Embryonic facial prominence (tissue), 1 donor: ENCODE results near the gene PCGF3.
"Not testable (repeated sequence)": the region's sequence is repeated elsewhere in the genome, so short reads cannot be mapped to it uniquely, and the experiment has no call there.

ENCODE experiments used
- DNase-seq: peaks from one replicate; pipeline ENCODE4 v3.0.0-alpha.2; 2016; ENCODE audit errors: extremely low spot score

PCGF3 gene

DNA sequence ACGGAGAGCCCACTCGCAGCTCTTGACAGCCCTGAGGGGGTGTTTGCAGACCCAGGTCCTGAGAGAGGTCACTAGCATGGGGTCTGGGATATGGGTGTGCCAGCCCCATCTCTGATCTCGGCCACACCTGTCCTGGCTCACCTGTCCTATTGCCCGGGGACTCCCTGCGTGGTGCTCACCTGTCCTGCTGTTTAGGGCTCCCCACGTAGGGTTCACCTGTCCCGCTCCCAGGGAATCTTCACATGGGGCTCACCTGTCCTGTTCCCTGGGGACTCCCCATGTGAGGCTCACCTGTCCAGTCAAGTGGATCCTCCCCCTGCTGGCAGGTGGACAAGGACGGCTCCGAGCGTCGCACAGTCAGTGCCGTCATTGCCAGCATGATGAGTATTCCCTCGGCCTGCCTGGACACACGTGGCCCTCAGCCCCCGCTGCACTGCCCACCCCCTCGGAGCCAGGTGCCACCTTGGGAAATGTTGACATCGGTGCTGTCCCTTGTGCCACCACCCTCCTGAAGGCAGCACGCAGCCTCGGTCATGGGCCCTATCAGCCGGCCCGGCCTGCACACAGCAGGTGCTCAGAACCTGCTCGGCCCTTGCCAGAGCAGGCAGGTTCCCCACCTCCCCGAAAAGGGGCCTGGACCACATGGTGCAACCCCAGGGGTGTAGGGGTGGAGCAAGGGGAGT lies 23.0 kb upstream of the PCGF3 start:
- no peak for DNase-seq

DNA sequence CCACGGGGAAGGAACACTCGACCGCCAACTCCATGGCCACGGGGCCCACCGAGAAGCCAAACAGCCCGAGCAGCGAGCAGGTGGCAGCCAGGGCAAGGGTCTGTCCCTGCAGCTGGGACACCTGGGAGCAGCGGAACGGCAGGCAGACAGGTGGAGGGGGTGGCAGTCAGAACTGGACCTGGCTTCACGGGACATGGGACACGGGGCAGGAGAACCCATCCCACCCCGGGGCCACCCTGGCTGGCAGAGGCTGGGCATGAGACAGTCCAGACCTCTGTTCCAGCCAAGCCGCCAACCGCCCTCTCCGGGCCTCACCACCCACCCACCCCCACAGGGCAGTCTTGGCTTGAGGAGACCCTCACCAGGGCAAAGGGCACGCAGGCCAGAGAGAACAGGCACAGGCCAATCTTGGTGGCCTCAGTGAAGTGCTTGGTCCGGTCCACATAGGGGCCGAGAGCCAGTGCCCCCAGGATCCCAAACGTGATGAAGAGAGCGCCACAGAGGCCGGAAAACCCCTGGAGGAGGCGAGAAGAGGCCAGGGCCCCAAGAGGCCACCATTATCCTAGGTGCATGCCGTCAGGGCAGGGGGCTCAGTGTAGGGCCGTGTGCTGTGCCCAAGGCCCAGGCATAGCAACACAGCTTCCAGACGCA lies 22.3 kb upstream of the PCGF3 start:
- no peak for DNase-seq

DNA sequence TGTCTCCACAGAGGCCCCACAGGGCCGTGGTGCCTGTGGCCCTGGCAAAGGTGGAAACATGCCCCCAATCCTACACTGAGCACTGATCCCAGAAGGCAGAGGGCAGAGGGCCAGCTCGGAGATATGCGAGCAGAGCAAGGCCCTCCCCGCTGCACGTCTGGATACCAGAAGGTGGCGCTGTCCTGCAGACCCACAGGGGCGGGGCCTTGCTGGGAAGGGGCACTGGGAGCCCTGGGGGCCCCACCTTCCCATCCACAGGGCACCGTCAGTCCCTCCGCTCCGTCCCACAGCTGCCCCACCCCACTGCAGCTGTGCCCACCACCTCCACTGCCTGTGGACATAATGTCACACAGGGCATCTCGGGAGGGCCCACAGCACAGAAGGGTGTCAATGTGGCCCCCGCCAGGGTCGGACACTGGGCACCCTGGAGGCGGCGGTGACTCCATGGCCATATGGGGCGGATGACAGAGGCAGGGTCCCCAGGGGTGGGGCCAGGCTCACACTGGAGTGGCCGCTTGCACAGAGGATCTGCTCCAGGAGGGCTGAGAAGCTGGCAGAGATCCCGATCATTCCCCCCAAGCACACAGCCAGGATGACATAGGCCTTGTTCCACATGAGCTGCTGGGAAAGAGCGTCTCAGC lies 21.5 kb upstream of the PCGF3 start:
- DNase-seq: no peak

DNA sequence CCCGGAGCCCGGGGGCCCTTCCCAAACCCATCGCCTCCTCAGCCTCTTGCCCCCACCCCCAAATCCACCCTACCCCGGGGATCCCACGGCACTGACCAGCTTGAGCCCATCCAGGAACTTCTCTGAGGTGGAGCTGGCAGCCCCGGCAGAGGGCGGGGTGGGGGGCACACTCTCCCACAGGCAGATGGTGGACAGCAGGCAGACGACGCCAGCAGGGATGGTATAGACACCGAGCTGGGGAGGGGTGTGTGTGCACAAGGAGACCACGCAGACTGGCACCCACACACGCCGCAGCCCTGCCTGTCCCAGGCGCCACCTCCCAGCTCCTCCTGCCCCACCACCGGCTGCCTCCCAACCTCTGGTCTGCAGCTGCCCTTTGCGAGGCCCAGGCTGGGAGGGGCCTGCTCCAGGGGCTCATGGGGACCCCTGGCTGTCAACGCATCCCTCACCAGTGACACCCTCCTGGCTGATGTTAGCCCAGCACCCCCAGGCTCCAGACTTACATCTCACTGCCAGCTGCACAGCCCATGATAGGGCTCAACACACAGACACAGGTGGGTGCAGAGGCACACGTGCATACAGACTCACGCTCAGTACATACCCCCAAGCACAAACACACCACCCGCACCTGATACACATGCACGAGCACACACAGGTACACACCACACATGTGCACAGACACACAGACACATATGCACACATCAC lies 20.9 kb upstream of the PCGF3 start:
- no peak for DNase-seq

DNA sequence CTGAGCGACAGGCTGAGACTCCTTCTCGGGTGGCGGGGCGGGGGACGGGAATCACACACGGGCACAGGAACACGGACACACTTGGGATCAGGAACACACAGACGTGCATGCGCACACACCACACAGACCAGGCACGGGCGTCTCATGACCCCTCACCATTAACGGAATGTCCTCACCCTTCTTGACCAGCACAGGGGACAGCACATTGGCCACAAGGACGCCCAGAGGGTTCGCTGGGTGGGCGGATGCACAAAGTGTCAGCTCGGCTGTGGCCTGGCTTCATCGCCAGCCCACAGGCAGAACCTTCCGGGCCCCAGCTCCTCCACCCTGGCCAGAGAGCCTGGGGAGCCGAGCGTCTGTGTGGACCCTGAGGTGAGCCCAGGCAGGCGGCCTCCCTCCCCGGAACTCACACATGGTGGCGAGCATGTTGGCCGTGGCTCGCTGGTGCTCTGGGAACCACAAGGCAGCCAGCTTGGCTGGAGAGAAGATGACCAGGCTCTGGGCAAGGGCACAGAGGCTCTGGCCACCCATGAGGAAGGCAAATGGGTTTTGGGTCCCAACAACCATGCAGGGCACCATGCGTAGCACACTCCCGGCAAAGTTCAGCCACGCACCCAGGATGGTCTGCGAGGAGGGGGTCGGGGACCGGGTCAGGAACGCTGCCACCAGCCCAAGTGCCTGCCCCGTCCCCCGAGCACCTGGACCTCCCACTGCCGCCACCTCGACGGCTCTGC lies 19.8 kb upstream of the PCGF3 start:
- no peak for DNase-seq

DNA sequence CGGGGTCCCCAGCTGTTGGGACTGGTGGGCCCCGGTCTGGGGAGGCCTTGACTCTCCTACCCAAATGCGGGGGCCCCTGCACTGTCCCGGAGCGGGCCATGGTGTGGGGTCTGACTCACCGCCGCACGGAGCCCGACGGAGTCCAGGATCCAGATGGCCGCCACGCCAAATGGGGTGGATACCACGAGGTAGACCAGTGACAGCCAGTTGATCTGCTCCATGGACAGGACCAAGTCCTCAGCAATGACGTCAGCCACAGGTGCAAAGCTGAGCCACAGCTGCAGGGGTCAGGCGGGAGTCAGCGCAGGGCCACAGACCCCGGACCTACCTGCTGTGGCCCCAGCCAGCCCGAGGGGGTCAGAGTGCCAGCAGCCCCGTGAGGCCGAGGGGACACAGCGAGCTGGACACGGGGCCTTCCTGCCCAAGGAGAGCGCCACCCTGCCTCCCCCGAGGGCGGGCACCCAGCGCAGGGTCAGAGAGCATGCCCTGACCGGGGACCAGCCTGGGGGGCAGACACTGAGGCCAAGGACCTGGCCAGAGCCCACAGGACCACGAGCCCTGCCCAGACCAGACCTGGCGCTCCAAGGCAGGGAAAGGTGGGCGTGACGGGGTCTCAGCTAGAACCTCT lies 19.1 kb upstream of the PCGF3 start:
- DNase-seq: no peak

DNA sequence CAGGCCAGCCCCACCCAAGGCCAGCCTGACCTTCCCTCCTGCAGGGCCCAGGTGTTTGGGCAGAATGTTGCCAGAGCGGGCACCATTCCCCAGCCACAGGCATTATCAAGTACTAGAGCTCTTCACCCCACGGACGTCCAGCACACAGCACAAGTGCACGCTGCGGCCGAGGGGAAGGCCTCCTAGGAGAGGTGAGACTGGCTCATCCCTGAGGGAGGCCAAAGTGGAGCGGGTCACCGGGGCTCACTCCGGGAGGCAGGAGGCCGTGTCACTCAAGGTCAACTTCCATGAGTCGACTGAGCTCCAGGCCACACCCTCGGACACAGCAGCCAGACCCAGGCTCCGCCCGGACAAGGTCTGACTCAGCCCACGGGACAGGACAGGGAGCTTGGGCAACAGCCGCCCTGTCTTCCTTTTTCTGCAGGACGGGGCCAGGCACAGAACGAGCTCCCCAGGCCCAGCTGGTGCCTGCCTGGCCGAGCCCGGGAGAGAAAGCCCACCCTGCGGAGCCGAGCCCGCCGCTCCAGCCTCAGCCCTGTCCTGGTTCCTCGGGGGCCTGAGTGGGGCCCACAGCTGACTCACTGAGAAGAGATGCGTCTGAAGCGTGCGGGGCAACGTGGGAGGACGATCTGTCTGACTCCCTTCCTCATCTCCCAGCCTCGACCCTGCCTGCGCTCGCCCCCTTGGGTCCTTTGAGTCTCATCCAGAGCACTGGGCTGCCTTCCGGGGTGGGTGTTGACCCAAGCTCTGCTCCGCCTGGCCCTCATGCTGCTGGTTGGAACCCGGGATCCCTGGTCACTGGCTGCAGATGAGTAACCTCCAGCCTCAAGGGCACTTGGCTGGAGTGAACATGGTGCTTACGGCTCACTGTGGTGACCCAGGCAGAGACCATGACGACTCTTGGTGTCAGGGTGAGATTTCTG lies 18.3 kb upstream of the PCGF3 start:
- no peak for DNase-seq

DNA sequence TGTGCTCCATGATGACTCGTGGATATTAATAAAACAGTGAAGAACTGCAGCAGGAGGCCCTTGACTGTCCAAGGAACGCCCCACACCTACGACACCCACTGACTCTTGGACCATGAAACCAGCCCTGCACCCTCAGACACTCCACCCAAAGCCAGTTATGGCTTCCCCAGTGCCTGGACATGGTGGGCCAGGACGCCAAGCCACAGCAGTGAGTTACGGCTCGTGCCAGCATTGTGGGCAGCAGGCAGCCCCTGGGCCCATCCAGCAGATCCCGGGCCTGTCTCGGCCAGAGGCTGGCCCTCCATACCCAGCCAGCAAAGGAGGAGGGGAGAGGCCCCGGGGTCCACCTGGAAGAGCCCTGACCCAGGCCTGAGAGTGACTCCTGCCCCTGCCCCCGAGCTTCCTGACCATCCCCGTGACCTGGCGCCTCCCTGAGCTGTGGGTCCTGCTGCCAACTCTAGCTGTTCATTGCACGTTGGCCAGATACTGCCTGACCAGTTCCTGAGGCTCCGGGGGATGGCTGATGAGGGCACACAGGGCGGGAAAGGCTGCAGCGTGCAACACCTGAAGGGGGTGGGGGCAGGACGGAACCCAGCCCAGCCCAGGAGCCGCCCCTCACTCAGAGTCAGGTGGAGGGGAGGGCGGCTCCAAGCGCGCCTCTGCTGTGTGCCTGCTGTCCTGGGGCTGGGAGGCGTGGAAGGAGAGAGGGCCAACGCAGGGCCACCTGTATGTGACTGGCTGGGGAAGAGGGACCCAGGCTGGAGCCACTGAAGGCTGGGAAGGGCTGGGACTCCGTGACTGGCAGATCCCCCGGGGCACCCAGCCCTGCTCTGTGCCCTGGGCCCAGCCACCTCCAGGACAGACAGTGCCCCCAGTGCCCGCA lies 17.4 kb upstream of the PCGF3 start:
- DNase-seq: no peak

DNA sequence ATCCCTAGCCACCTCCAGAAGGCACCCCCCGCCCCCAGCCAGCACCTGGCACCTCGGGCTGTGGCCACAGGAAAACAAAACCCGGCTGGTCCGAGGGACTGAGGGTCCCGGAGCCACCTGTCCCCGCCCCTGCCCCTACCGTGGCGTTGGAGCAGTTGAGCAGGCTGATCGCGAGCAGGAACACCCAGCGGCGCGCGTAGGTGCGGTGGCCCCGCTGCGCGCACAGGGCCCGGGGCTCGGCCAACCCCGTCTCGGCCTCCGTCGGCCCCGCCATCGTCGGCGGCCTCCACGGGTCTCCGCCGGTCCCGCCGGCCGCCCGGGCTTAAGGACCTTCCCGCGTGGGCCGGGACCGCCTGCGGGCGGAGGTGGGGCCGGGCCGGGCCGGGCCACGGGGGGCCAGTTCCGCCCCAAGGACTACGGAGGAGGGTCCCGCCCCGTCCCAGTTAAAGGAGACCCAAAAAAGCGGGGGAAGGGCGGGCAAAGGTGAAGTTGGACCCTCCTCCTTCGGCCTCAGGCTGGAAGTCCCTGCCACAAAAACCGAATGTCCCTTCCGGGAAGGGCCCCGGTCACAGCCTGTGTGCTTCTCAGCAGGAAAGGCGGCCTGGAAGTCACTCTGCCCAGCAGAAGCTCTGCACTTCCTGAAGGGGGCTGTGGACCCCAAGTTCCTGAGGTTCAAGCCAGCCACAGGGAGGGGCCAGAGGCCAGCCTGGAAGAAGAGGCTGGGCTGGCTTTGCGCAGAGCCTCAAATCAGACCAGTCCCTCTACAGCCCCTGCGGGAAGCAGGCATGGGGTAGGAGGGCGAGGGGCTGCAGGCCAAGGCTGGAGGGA lies 16.6 kb upstream of the PCGF3 start, which contains the start of gene SLC49A3:
SLC49A3 (minus strand) TSS at position 298 of the 828 bp plus-strand sequence; CDS start at position 274, 24 bp downstream.
- no peak for DNase-seq

DNA sequence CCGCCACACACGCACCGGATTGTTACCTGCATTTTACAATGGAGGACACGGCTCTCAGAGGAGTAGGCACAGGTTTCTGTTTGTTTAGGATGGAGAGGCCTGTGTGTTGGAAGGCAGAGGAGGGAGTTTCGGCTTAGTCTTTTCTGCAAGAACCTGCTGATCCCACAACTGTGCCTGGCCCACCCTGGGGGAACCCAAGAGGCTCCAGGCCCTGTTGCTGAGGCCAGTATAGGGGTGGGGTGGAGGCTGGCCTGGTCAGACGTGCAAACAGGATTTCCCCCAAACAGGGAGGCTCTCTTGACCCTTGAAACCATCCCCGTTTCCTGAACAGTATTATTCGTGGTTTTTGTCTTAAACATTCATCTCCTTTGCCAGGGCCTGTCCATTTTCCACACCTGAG lies 15.9 kb upstream of the PCGF3 start:
- no peak for DNase-seq

DNA sequence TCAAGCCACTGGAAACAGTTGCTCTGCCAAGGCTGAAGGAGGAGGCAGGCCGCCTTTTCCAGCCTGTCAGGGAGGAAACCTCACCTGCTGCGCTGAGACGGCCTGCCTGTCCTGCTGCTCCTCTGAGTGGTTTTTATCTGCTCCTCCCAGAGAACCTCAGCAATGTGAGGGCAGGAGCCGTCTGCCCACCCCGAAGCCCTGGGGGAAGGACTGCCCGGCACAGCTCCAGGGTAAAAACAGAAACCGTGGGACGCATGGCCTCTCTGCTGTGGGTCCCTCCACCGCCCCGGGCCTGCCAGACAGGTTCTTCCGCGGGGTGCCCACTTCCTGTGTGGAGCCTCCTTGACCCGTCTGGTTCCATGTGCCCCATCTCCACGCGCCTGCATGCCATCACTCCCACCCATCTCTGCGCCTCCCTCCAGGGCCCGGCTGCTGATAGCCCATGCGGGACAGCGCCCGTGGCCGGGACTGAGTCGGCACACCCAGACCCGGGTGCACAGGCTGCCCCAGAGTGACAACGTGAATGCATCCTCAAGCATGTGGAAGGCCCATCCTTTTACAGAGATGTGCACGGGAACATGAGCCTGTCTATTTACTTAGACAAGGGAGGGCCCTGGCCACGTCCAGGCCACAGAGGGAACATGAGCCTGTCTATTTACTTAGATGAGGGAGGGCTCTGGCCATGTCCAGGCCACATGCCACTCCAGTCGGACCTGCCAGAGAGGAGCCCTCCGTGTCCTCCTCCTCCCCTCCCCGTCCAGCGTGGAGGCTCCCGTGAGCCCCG lies 12.7 kb upstream of the PCGF3 start:
- DNase-seq: no peak

DNA sequence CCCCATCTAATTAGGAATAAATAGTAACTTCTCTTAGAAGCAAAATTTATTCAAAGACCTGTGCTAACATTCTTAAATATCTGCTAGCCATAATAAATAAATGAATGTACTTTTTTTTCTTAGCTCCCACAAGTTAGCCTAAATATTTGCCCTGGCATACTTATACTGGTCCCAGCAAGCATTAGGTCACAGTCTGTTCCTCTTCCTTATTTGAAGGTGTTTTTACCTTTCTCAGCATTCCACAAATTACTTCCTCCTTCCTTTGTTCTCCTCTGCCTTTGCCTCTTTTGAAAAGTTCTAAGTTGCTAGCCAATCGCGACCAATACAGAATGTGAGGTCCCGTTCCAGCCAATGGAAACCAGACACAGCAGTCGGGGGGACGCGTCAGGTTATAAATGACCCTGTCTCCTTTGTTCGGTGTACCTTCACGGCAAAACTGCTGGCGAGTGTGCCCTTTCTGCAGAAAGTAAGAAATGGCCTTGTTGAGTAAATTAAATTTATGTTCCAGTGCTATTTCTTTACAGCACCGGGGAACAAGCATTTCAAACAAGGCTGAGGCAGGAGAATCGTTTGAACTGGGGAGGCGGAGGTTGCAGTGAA lies 11.2 kb upstream of the PCGF3 start:
- DNase-seq: not testable (repeated sequence)

DNA sequence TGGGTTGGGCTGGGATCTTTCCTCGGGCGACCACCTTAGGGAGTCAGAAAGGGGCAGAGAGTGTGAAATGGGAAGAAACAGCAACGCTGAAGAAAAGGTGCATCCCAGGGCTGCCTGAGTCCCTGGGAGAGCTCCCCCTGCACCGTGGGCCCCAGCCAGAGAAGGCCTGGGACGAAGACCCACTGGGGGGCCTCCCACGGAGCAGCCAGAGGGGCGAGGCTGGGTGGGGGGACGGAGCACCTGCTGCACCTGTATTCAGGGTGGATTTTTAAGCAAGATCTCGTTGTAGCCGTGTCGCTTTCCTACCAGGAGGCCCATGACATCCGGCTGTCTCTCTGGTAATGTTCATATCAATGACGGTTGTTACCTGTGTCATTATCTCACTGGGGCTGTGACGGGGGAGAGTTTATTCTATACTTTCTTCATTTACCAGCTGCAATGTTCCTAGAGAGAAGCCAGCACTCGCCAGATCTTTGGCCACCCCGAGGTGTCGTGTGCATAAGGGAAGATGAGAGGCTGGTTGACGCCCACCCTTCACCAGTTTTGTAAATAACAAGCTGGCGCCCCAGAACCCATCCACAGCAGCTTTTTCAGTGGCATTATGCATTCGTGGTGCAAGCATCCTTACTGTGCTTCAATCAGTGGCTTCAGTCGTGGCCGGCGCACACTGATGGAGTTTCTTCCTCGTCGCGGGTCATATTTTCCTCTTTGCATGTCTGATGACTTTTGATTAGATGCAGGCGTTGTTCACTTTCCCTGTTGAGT lies 5.6 kb upstream of the PCGF3 start:
- no peak for DNase-seq

DNA sequence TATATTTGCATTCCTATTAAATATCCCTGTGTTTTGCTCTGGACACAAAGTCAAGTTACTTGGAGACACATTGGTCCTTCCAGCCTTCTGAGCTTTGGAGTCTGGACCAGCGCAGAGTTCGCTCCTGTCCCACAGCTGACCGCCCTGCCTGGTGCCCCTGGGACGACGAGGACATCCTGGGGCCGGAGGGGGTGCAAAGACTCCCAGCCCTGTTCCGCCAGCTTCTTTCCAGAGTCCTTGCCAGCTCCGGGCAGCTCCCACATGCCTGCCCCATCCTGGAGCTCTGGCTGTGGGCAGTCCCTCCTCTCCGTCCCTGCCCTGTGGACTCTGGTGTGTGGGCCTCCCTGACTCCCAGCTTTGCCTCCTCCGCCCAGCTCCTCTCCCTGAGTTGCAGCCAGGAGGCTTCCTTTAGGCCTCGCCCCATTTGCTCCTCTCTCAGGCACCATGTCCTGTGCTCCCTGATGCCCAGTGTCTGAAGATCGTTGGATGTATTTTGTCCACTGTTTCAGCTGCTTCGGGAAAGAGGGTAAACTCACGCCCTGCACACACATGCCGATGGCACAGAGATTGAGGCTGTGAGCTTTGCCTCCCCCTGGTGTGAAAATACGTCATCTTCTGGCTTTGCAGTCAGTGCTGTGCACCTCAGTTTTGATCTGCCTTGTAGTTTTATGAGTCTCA lies 4.9 kb upstream of the PCGF3 start:
- DNase-seq: no peak

DNA sequence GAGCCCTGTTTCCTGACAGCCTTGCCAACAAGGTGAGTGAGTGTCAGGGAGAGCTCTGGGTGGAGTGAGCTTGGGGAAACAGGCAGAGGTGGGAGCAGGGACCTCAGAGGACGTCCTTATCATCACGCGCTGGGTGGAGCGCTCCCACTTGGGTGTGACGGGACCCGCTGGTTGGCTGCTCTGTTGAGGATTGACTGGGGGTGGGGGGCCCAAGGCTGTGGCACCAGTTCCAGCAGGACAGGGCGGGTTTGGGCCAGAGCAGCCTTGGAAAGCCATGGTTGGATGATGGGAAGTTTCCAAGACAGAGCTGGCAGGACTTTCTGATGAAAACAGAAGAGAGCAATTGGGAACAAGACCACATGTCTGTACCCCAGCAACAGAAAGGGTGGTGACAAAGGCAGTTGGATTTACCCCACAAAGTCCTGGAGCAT lies 3.0 kb upstream of the PCGF3 start:
- DNase-seq: no peak
